ENCODE measurements around the gene SLCO2A1. TPM values are rescaled to one million over a fixed set of nuclear protein-coding genes. Genes with fewer than 3 reads are reported as not detected.

SLCO2A1 gene
- total and polyA plus RNA-seq, 2 donors: 3.0 to 25.6 TPM

- 80% methylated on average over 9 of the region's 9 CpGs for WGBS
- no peaks in the 10 kb centered on the region for H3K4me1 ChIP-seq (ENCODE audit: insufficient read depth)
- no peak overlapping the region for H3K4me3 ChIP-seq (ENCODE audit: low read depth, low read length)
- no peak overlapping the region for H3K27ac ChIP-seq (ENCODE audit: low read depth)
- no peaks in the 10 kb centered on the region for H3K36me3 ChIP-seq (ENCODE audit: insufficient read depth)
- DNase-seq (ENCODE audit: extremely low spot score): no peak
Measured at GRCh38 chr3:133983576-133984560, 45.9 kb downstream of the SLCO2A1 start.

- 83% methylated on average over 7 of the region's 7 CpGs for WGBS
- DNase-seq (ENCODE audit: extremely low spot score): no peak
- no peak overlapping the region for H3K27ac ChIP-seq (ENCODE audit: low read depth)
- no peak overlapping the region for H3K4me3 ChIP-seq (ENCODE audit: low read depth, low read length)
- no peaks in the 10 kb centered on the region for H3K36me3 ChIP-seq (ENCODE audit: insufficient read depth)
- H3K4me1 ChIP-seq (ENCODE audit: insufficient read depth): no peaks in the 10 kb centered on the region
Measured at GRCh38 chr3:133983126-133983525, 46.6 kb downstream of the SLCO2A1 start.

- Histone ChIP-seq H3K36me3 (ENCODE audit: insufficient read depth) (no peaks in the 10 kb centered on the region), H3K4me3 (ENCODE audit: low read depth, low read length) (no peak overlapping the region), H3K27ac (ENCODE audit: low read depth) (no peak overlapping the region), H3K4me1 (ENCODE audit: insufficient read depth) (no peaks in the 10 kb centered on the region)
- 87% methylated on average over 4 of the region's 4 CpGs for WGBS
- no peak for DNase-seq (ENCODE audit: extremely low spot score)
Measured at GRCh38 chr3:133980550-133980949, 49.2 kb downstream of the SLCO2A1 start.

GRCh38 chr3:133980035-133980434, 49.7 kb downstream of the SLCO2A1 start:
- Histone ChIP-seq H3K36me3 (ENCODE audit: insufficient read depth) (no peaks in the 10 kb centered on the region), H3K27ac (ENCODE audit: low read depth) (no peak overlapping the region), H3K4me1 (ENCODE audit: insufficient read depth) (no peaks in the 10 kb centered on the region), H3K4me3 (ENCODE audit: low read depth, low read length) (no peak overlapping the region)
- no peak for DNase-seq (ENCODE audit: extremely low spot score)
- WGBS: 93% methylated on average over 2 of the region's 2 CpGs

- Histone ChIP-seq H3K4me3 (ENCODE audit: low read depth, low read length) (no peak overlapping the region), H3K27ac (ENCODE audit: low read depth) (no peak overlapping the region), H3K4me1 (ENCODE audit: insufficient read depth) (no peaks in the 10 kb centered on the region), H3K36me3 (ENCODE audit: insufficient read depth) (no peaks in the 10 kb centered on the region)
- DNase-seq (ENCODE audit: extremely low spot score): no peak
- 66% methylated on average over 7 of the region's 7 CpGs for WGBS
Measured at GRCh38 chr3:133979553-133979952, 50.2 kb downstream of the SLCO2A1 start.

- Histone ChIP-seq H3K4me3 (ENCODE audit: low read depth, low read length) (no peak overlapping the region), H3K27ac (ENCODE audit: low read depth) (no peak overlapping the region), H3K4me1 (ENCODE audit: insufficient read depth) (no peaks in the 10 kb centered on the region), H3K36me3 (ENCODE audit: insufficient read depth) (no peaks in the 10 kb centered on the region)
- no peak for DNase-seq (ENCODE audit: extremely low spot score)
- WGBS: 68% methylated on average over 4 of the region's 4 CpGs
Measured at GRCh38 chr3:133977568-133977967, 52.2 kb downstream of the SLCO2A1 start.

GRCh38 chr3:133973249-133973980, 56.3 kb downstream of the SLCO2A1 start:
- Histone ChIP-seq H3K4me3 (ENCODE audit: low read depth, low read length) (no peak overlapping the region), H3K36me3 (ENCODE audit: insufficient read depth) (no peaks in the 10 kb centered on the region), H3K27ac (ENCODE audit: low read depth) (no peak overlapping the region), H3K4me1 (ENCODE audit: insufficient read depth) (no peaks in the 10 kb centered on the region)
- no peak for DNase-seq (ENCODE audit: extremely low spot score)
- WGBS: 89% methylated on average over 8 of the region's 8 CpGs

GRCh38 chr3:133972156-133972555, 57.6 kb downstream of the SLCO2A1 start:
- Histone ChIP-seq H3K4me1 (ENCODE audit: insufficient read depth) (no peaks in the 10 kb centered on the region), H3K4me3 (ENCODE audit: low read depth, low read length) (no peak overlapping the region), H3K36me3 (ENCODE audit: insufficient read depth) (no peaks in the 10 kb centered on the region), H3K27ac (ENCODE audit: low read depth) (no peak overlapping the region)
- no peak for DNase-seq (ENCODE audit: extremely low spot score)
- 98% methylated on average over 1 of the region's 1 CpG for WGBS

GRCh38 chr3:133970916-133971315, 58.8 kb downstream of the SLCO2A1 start:
- no peak for DNase-seq (ENCODE audit: extremely low spot score)
- WGBS: 89% methylated on average over 6 of the region's 6 CpGs
- no peak overlapping the region for H3K27ac ChIP-seq (ENCODE audit: low read depth)

GRCh38 chr3:133970339-133970738, 59.4 kb downstream of the SLCO2A1 start:
- 83% methylated on average over 5 of the region's 5 CpGs for WGBS
- H3K4me3 ChIP-seq (ENCODE audit: low read depth, low read length): no peak overlapping the region
- H3K27ac ChIP-seq (ENCODE audit: low read depth): no peak overlapping the region
- DNase-seq (ENCODE audit: extremely low spot score): no peak
- no peaks in the 10 kb centered on the region for H3K4me1 ChIP-seq (ENCODE audit: insufficient read depth)
- no peaks in the 10 kb centered on the region for H3K36me3 ChIP-seq (ENCODE audit: insufficient read depth)

More at GRCh38 chr3:133970916-133971315, 58.8 kb downstream of the SLCO2A1 start:
- Histone ChIP-seq H3K4me1 (ENCODE audit: insufficient read depth) (no peaks in the 10 kb centered on the region), H3K36me3 (ENCODE audit: insufficient read depth) (no peaks in the 10 kb centered on the region), H3K4me3 (ENCODE audit: low read depth, low read length) (no peak overlapping the region)

- 59% methylated on average over 15 of the region's 15 CpGs for WGBS
- Histone ChIP-seq H3K4me3 (ENCODE audit: low read depth, low read length) (no peak overlapping the region), H3K4me1 (ENCODE audit: insufficient read depth) (no peaks in the 10 kb centered on the region), H3K36me3 (ENCODE audit: insufficient read depth) (no peaks in the 10 kb centered on the region), H3K27ac (ENCODE audit: low read depth) (no peak overlapping the region)
- DNase-seq (ENCODE audit: extremely low spot score): no peak
Measured at GRCh38 chr3:133967992-133968892, 61.5 kb downstream of the SLCO2A1 start.

GRCh38 chr3:133966954-133967353, 62.8 kb downstream of the SLCO2A1 start:
- Histone ChIP-seq H3K4me3 (ENCODE audit: low read depth, low read length) (no peak overlapping the region), H3K27ac (ENCODE audit: low read depth) (no peak overlapping the region), H3K4me1 (ENCODE audit: insufficient read depth) (no peaks in the 10 kb centered on the region), H3K36me3 (ENCODE audit: insufficient read depth) (no peaks in the 10 kb centered on the region)
- 89% methylated on average over 4 of the region's 4 CpGs for WGBS
- no peak for DNase-seq (ENCODE audit: extremely low spot score)

- 62% methylated on average over 4 of the region's 4 CpGs for WGBS
- no peak overlapping the region for H3K4me3 ChIP-seq (ENCODE audit: low read depth, low read length)
- no peak overlapping the region for H3K27ac ChIP-seq (ENCODE audit: low read depth)
- DNase-seq (ENCODE audit: extremely low spot score): no peak
- H3K4me1 ChIP-seq (ENCODE audit: insufficient read depth): no peaks in the 10 kb centered on the region
- no peaks in the 10 kb centered on the region for H3K36me3 ChIP-seq (ENCODE audit: insufficient read depth)
Measured at GRCh38 chr3:133965906-133966305, 63.8 kb downstream of the SLCO2A1 start.
